Measurements from ENCODE around the gene CCSER2.
"Not testable (repeated sequence)": the region's sequence is repeated elsewhere in the genome, so short reads cannot be mapped to it uniquely, and the experiment has no call there.

The CCSER2 gene

GRCh38 chr10:84392181-84392580 is 63.8 kb downstream of the CCSER2 start:
- no peak for DNase-seq (ENCODE audit: low spot score)

GRCh38 chr10:84395581-84395980 is 67.2 kb downstream of the CCSER2 start:
- no peak for DNase-seq (ENCODE audit: low spot score)

GRCh38 chr10:84397735-84398144 is 69.4 kb downstream of the CCSER2 start:
- no peak for DNase-seq (ENCODE audit: low spot score)

- DNase-seq (ENCODE audit: low spot score) = no peak
These were observed 70.3 kb downstream of the CCSER2 start for GRCh38 chr10:84398696-84399095.

- DNase-seq (ENCODE audit: low spot score) = no peak
These were observed 73.6 kb downstream of the CCSER2 start for GRCh38 chr10:84401854-84402611.

- no peak for DNase-seq (ENCODE audit: low spot score)
These were observed 76.4 kb downstream of the CCSER2 start for GRCh38 chr10:84404783-84405182.

GRCh38 chr10:84405662-84406061 is 77.3 kb downstream of the CCSER2 start:
- DNase-seq (ENCODE audit: low spot score) = no peak

GRCh38 chr10:84406561-84406960 is 78.2 kb downstream of the CCSER2 start:
- DNase-seq (ENCODE audit: low spot score) = no peak

GRCh38 chr10:84407388-84408049 is 79.1 kb downstream of the CCSER2 start:
- DNase-seq (ENCODE audit: low spot score) = no peak

- no peak for DNase-seq (ENCODE audit: low spot score)
These were observed 84.1 kb downstream of the CCSER2 start for GRCh38 chr10:84412482-84412881.

GRCh38 chr10:84414110-84414509 is 85.7 kb downstream of the CCSER2 start:
- not testable (repeated sequence) for DNase-seq (ENCODE audit: low spot score)

- DNase-seq (ENCODE audit: low spot score) = no peak
These were observed 87.3 kb downstream of the CCSER2 start for GRCh38 chr10:84415539-84416244.

GRCh38 chr10:84416245-84416555 is 87.8 kb downstream of the CCSER2 start:
- no peak for DNase-seq (ENCODE audit: low spot score)

GRCh38 chr10:84423719-84424118 is 95.3 kb downstream of the CCSER2 start:
- DNase-seq (ENCODE audit: low spot score) = no peak

GRCh38 chr10:84424731-84425167 is 96.4 kb downstream of the CCSER2 start:
- DNase-seq (ENCODE audit: low spot score) = peak; percentile 75

GRCh38 chr10:84427903-84428650 is 99.7 kb downstream of the CCSER2 start:
- DNase-seq (ENCODE audit: low spot score) = no peak

- DNase-seq (ENCODE audit: low spot score) = no peak
These were observed 100.3 kb downstream of the CCSER2 start for GRCh38 chr10:84428711-84429110.

GRCh38 chr10:84429926-84430520 is 101.6 kb downstream of the CCSER2 start:
- no peak for DNase-seq (ENCODE audit: low spot score)

- DNase-seq (ENCODE audit: low spot score) = no peak
These were observed 104.5 kb downstream of the CCSER2 start for GRCh38 chr10:84432891-84433290.

GRCh38 chr10:84440781-84441180 is 112.4 kb downstream of the CCSER2 start:
- DNase-seq (ENCODE audit: low spot score) = no peak

GRCh38 chr10:84447701-84448400 is 119.5 kb downstream of the CCSER2 start:
- DNase-seq (ENCODE audit: low spot score) = no peak
